Activated CD8-positive, alpha-beta memory T cell treated with anti-CD3 and anti-CD28 coated beads, Interleukin-2, amount 50 U/mL, for 4 hours (primary cell): ENCODE measurements around the gene ADCY5.

Experiments
- DNase-seq: peaks from one replicate; pipeline ENCODE4 v3.0.0-alpha.2; 2020

Gene ADCY5

GRCh38 chr3:123296836-123297626, 151.9 kb downstream of the ADCY5 start:
- DNase-seq, result no peak

GRCh38 chr3:123296261-123296660, 152.6 kb downstream of the ADCY5 start:
- no peak for DNase-seq

GRCh38 chr3:123295901-123296250, 153.0 kb downstream of the ADCY5 start:
- no peak for DNase-seq

GRCh38 chr3:123295171-123295900, 153.6 kb downstream of the ADCY5 start:
- DNase-seq, result no peak

- DNase-seq, result no peak
Observed at GRCh38 chr3:123294296-123294938, 154.5 kb downstream of the ADCY5 start.

- DNase-seq, result no peak
Observed at GRCh38 chr3:123292321-123293310, 156.3 kb downstream of the ADCY5 start.

- no peak for DNase-seq
Observed at GRCh38 chr3:123291404-123291803, 157.5 kb downstream of the ADCY5 start.

- no peak for DNase-seq
Observed at GRCh38 chr3:123290962-123291361, 157.9 kb downstream of the ADCY5 start.

- no peak for DNase-seq
Observed at GRCh38 chr3:123290107-123290930, 158.6 kb downstream of the ADCY5 start.

GRCh38 chr3:123289391-123290106, 159.3 kb downstream of the ADCY5 start:
- no peak for DNase-seq

GRCh38 chr3:123287962-123288302, 161.0 kb downstream of the ADCY5 start:
- no peak for DNase-seq

GRCh38 chr3:123287051-123287961, 161.6 kb downstream of the ADCY5 start:
- no peak for DNase-seq

- DNase-seq, result no peak
Observed at GRCh38 chr3:123286308-123287023, 162.4 kb downstream of the ADCY5 start.

GRCh38 chr3:123285931-123286307, 163.0 kb downstream of the ADCY5 start:
- no peak for DNase-seq

- no peak for DNase-seq
Observed at GRCh38 chr3:123285479-123285878, 163.4 kb downstream of the ADCY5 start.

GRCh38 chr3:123285066-123285465, 163.8 kb downstream of the ADCY5 start:
- DNase-seq, result no peak

- DNase-seq, result no peak
Observed at GRCh38 chr3:123284399-123285010, 164.4 kb downstream of the ADCY5 start.

GRCh38 chr3:123283657-123284398, 165.1 kb downstream of the ADCY5 start:
- DNase-seq, result no peak
